B cell (primary cell): ENCODE results near the gene TYSND1.

ENCODE experiments used
- CTCF ChIP-seq: fragments of 200-600 bp; IDR thresholded peaks from one replicate; pipeline ENCODE4 v1.8.0; 2022; ENCODE audit warnings: antibody characterized with exemption, mild to moderate bottlenecking
- EZH2 ChIP-seq: IDR thresholded peaks from 2 replicates; pipeline ENCODE4 v1.6.1; 2012; ENCODE audit warnings: borderline replicate concordance, low read depth, mild to moderate bottlenecking, moderate library complexity, low read length; ENCODE audit not compliant: insufficient read depth, poor library complexity, severe bottlenecking

DNA sequence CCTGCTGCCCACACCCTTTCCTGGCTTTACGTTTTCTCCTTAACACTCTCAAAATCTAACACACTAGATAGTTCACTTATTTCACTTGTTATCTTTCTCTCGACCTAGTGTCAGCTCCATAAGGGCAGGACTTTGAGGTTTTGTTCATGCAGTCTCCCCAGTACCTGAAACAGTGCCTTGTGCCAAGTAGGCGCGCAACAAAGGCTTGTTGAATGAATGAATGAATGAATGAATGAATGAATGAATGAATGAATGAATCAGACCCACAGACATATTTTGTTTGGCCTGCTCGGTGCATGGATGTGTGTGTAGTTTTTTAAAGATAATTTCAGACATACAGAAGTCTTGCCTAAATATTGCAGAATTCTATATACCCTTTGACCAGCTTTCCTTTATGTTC lies 6.2 kb downstream of the TYSND1 start:
- TF ChIP-seq CTCF: no peak
- no peak for TF ChIP-seq EZH2
